Measurements from ENCODE around the gene MED27. TPM values are rescaled to one million over a fixed set of nuclear protein-coding genes. Genes with fewer than 3 reads are reported as not detected.

Gene MED27
- total and polyA plus RNA-seq, 2 of the 4 experiments (the other 2 are of a cell fraction): 50.2 to 63.4 TPM

DNA sequence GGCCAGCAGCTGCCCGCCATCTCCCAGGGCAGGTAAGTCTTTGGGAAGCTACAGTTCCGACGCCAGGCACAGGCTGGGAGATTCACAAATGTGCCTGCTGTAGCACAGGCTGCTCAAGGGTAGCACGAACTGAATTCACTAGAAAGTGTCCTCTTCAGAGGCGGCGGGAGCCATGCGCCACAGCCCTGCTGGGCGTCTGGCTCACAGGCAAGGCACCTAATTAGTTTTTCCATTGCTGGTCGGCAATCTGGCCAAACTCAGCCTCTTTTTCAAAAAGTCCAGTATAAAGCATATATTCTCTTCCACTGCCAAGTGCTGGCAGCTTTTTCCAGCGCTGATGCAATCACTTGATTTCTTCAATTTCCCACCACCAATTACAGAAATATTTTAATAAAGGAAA lies 210.9 kb downstream of the MED27 start:
- no peak overlapping the region for H2BK20ac ChIP-seq (ENCODE audit: low read depth, low read length)
- BruUV-seq (replicated peaks): no TSS peak
- H3K9ac ChIP-seq (ENCODE audit: low read depth, low read length): no peak overlapping the region
- H3K18ac ChIP-seq (ENCODE audit: low read depth, low read length): no peak overlapping the region
- H2AFZ ChIP-seq (replicated peaks; ENCODE audit: low read length, poor library complexity): no peak overlapping the region
- no peaks in the 10 kb centered on the region for H3K79me1 ChIP-seq (ENCODE audit: low read depth in 1 of 2, low read length in 2 of 2)
- H2AK5ac ChIP-seq (ENCODE audit: low read depth, low read length): no peak overlapping the region
- no peaks in the 10 kb centered on the region for H3K27me3 ChIP-seq (ENCODE audit: control insufficient read depth, insufficient read depth, low read length)
- H4K91ac ChIP-seq (ENCODE audit: insufficient read depth, low read depth, low read length): no peak overlapping the region
- H3K4me3 ChIP-seq (ENCODE audit: insufficient read depth, low read depth, low read length): no peak overlapping the region
- H2BK120ac ChIP-seq (ENCODE audit: low read depth, low read length): no peak overlapping the region
- H3K14ac ChIP-seq (replicated peaks; ENCODE audit: low read depth, low read length): no peak overlapping the region
- WGBS, 2 experiments (ENCODE audit: extremely low coverage in 2 of 2, insufficient read length in 1 of 2): 77% methylated on average over 4 of the region's 10 CpGs; no CpG with 5 or more reads in 1 of the 2 experiments
- TF ChIP-seq RAD21 (IDR thresholded peaks at IDR 0.05; ENCODE audit: low read length) (no peak), RCOR1 (IDR thresholded peaks at IDR 0.05; ENCODE audit: insufficient replicate concordance, low read length) (no peak), FOS (IDR thresholded peaks at IDR 0.05; ENCODE audit: low read depth, low read length) (no peak), CHD1 (IDR thresholded peaks at IDR 0.05; ENCODE audit: low read depth, low read length) (no peak), CEBPB (IDR thresholded peaks at IDR 0.05; ENCODE audit: low read depth, low read length) (peak; percentile 28; the same call in 1 of the 2 replicates), RFX5 (IDR thresholded peaks at IDR 0.05; ENCODE audit: low read depth, low read length) (no peak), MAFK (IDR thresholded peaks at IDR 0.05; ENCODE audit: low read depth, low read length) (no peak)
- 0 out of 2 replicates have a peak, but pooled peaks have one; percentile 14 for ATAC-seq (ENCODE audit: low read depth)
- 0 out of 2 replicates have a peak, but pooled peaks cover 5% of the 10 kb centered on the region for H4K20me1 ChIP-seq (ENCODE audit: insufficient read depth, low read length)
- in situ Hi-C loops (cut with MboI; ENCODE audit: low sequenced_read_pairs): no loop called here
- H3K4me2 ChIP-seq (ENCODE audit: low read depth, low read length): no peak overlapping the region
- no peak overlapping the region for H4K5ac ChIP-seq (ENCODE audit: low read depth, low read length)
- ChIA-PET POLR2A (ENCODE audit: unreplicated experiment) (no interaction called here), CTCF (interaction anchor here (0.6 kb wide), 1 partner anchor 11 kb away, joined by 3 read pairs; no protein-coding TSS in a partner anchor)
- peaks cover 2% of the 10 kb centered on the region; the same call in 1 of the 2 replicates for H3K9me1 ChIP-seq (ENCODE audit: insufficient read depth, low read length)
- H3K4ac ChIP-seq (ENCODE audit: low read depth, low read length): no peak overlapping the region
- H3K23ac ChIP-seq (ENCODE audit: low read depth, low read length): no peak overlapping the region
- no peak overlapping the region for H2AK9ac ChIP-seq (replicated peaks; ENCODE audit: low read depth, low read length, poor library complexity)
- no peaks in the 10 kb centered on the region for H3K9me3 ChIP-seq (ENCODE audit: control insufficient read depth, insufficient read depth, low read length)
- no peak overlapping the region for H3K27ac ChIP-seq (ENCODE audit: insufficient read depth, low read length)
- H2BK15ac ChIP-seq (ENCODE audit: low read depth, low read length): no peak overlapping the region
- dilution Hi-C loops (cut with HindIII; ENCODE audit: low sequenced_read_pairs, unreplicated experiment): no loop called here
- no peak overlapping the region for H3K56ac ChIP-seq (ENCODE audit: extremely low read depth, insufficient read depth, low read length)
- intact Hi-C loops (cut with micrococcal nuclease): no loop called here
- peaks cover 3% of the 10 kb centered on the region; the same call in 1 of the 2 replicates for H3K4me1 ChIP-seq (ENCODE audit: control insufficient read depth, insufficient read depth, low read length)
- no peak overlapping the region for H4K8ac ChIP-seq (ENCODE audit: low read depth in 2 of 2, low read length in 2 of 2)
- H2BK5ac ChIP-seq (ENCODE audit: low read depth, low read length, poor library complexity, severe bottlenecking): no peak overlapping the region
- no peaks in the 10 kb centered on the region for H3K36me3 ChIP-seq (ENCODE audit: control insufficient read depth, insufficient read depth, low read length)
- DNase-seq: peak; percentile 11
